GM12865 (cell line): ENCODE data around the gene SELENOW.
"Not testable (repeated sequence)": the region's sequence is repeated elsewhere in the genome, so short reads cannot be mapped to it uniquely, and the experiment has no call there.

ENCODE experiments used
- DNase-seq: peaks from one replicate; pipeline ENCODE4 v3.0.0; 2010; ENCODE audit warnings: low read depth
- H3K4me3 ChIP-seq: 2 replicates; pipeline ENCODE4 v1.5.1; 2011; ENCODE audit warnings: mild to moderate bottlenecking, low read depth, low read length, control low read depth
- TF ChIP-seq, protein P1 (sequence below): IDR thresholded peaks from 2 replicates; pipeline ENCODE4 v1.5.1; 2011; ENCODE audit warnings: low read length, control low read depth, low read depth, inconsistent platforms; ENCODE audit not compliant: insufficient read depth; ENCODE audit errors: missing control alignments

The SELENOW gene

DNA sequence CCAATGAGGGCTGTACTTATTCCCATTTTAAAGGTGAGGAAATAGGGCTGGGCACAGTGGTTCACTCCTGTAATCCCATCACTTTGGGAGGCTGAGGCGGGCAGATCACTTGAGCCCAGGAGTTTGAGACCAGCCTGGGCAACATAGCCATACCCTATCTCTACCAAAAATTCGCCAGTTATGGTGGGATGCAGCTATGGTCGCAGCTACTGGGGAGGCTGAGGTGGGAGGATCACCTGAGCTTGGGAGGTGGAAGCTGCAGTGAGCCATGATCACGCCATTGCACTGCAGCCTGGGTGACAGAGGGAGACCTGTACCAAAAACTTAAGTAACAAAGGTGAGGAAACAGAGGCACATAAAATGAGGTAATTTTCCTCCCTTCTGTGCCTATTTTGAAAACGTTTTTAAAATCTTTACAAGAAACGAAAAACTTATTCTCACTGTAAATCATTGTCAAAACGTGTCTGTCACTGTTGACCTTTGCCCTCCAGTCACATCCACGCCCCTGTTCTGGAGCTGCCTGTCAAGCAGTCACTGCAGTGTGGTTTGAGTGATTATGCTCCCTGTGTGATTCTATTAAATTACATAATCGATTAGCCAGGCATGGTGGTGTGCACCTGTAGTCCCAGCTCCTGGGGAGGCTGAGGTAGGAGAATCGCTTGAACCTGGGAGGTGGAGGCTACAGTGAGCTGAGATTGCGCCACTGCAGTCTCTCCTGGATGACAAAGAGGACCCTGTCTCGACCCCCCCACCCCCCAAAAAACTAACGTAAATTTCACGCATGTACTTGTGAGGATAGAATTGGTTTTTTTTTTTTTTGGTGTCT is 20.7 kb upstream of the SELENOW start:
- DNase-seq = no peak
- no peak overlapping the region for H3K4me3 ChIP-seq

DNA sequence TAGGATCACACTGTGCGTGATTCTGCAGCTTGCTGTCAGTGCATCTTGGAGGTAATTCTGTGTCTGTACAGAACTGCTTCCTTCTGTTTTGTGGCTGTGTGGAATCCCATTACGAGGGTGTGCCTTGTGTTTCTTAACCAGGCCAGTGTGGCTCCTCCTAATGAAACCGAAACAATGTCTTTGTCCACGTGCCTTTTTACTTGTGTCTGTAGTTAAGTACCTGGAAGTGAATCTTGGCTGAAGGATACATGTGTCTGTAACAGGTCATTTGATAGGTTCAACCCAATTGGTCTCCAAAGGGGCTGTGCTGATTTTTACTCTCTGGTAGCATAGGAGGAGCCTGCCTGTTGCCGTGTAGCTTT is 20.1 kb upstream of the SELENOW start:
- no peak for DNase-seq
- TF ChIP-seq, protein P1, sequence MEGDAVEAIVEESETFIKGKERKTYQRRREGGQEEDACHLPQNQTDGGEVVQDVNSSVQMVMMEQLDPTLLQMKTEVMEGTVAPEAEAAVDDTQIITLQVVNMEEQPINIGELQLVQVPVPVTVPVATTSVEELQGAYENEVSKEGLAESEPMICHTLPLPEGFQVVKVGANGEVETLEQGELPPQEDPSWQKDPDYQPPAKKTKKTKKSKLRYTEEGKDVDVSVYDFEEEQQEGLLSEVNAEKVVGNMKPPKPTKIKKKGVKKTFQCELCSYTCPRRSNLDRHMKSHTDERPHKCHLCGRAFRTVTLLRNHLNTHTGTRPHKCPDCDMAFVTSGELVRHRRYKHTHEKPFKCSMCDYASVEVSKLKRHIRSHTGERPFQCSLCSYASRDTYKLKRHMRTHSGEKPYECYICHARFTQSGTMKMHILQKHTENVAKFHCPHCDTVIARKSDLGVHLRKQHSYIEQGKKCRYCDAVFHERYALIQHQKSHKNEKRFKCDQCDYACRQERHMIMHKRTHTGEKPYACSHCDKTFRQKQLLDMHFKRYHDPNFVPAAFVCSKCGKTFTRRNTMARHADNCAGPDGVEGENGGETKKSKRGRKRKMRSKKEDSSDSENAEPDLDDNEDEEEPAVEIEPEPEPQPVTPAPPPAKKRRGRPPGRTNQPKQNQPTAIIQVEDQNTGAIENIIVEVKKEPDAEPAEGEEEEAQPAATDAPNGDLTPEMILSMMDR = no peak
- no peak overlapping the region for H3K4me3 ChIP-seq

More for the DNA sequence above, 20.7 kb upstream of the SELENOW start:
- TF ChIP-seq, protein P1 = no peak

DNA sequence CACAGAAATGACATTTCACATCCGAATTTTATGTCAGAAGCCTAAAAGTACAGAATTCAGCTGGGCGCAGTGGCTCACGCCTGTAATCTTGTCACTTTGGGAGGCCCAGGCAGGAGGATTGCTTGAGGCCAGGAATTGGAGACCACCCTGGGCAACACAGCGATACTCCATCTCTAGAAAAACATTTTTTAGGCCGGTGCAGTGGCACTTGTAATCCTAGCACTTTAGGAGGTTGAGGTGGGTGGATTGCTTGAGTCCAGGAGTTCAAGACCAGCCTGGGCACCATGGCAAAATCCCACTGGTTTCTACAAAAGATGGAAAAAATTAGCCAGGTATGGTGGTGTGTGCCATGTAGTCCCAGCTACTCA is 17.9 kb upstream of the SELENOW start:
- H3K4me3 ChIP-seq = no peak overlapping the region
- TF ChIP-seq, protein P1 = no peak
- DNase-seq = no peak

DNA sequence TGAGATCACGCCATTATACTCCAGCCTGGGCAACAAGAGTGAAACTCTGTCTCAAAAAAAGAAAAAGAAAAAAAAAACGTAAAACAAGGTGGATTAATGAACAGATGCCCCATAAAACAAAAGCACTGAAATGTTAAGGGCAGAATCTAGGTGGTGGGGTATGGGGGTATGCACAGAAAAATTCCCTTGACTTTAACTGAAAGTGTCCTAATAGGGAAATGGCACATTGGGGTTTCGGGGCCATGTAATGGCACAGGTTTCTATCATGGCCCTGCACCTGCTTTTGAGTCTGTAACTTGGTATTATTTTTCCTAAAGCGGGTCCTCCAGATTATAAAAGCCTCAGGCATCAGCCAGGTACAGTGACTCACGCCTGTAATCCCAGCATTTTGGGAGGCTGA is 16.9 kb upstream of the SELENOW start:
- TF ChIP-seq, protein P1 = no peak
- no peak for DNase-seq

DNA sequence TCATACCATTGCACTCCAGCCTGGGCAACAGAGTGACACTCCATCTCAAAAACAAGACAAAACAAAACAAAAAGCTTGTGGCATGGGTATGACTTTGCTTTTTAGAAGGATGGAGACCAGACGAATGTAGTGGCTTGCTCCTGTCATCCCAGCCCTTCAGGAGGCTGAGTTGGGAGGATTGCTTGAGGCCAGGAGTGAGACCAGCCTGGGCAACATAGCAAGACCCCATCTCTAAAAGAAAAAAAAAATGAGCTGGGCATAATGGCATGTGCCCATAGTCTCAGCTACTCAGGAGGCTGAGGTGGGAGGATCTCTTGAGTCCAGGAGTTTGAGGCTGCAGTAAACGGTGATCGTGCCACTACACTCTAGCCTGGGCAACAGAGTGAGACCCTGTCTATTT is 16.4 kb upstream of the SELENOW start:
- TF ChIP-seq, protein P1 = no peak
- H3K4me3 ChIP-seq = no peak overlapping the region
- DNase-seq = no peak

More for the DNA sequence above, 16.9 kb upstream of the SELENOW start:
- no peak overlapping the region for H3K4me3 ChIP-seq

DNA sequence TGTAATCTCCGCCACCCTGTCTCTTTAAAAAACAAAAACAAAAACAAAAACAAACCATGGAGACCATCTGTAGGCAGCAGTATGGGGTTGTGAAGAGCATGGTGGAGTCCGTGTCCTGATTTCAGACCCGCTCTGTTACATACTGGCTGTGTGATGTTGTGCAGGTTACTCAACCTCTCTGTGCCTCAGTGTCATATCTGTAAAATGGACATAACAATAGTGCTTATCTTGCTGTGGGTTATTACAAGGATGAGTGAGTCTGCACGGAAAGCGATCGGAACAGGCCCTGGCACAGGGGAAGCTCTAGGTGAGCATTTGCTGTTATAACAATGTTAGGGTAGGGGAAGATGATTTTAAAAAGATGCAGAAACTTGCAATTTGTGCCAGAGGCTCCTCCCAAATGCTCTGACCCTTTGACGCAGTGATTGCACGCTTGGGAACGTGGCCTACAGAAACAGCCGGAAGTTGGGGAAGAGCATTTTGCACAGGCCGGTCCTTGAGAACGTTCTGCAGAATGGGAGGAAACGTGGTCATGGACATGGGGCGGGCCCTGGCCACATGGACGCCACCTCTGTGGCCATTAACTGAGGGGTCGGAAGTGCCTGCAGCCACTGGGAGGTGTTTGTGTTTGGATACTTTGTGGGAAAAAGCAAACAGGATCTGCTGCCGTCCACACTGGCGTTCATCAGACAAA is 15.7 kb upstream of the SELENOW start:
- no peak for DNase-seq
- TF ChIP-seq, protein P1 = no peak
- H3K4me3 ChIP-seq = no peak overlapping the region

DNA sequence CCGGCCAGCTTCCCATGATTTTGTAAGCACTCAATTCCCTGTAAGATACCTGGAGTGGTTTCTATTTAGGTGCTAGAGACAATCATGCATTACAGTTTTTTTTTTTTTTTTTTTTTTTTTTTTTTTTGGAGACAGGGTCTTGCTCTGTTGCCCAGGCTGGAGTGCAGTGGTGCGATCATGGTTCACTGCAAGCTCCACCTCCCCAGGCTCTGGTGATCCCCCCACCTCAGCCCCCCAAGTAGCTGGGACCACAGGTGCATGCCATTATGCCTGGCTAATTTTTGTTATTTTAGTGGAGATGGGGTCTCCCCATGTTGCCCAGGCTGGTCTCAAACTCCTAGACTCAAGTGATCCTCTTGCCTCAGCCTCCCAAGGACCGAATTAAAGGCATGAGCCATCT is 13.8 kb upstream of the SELENOW start:
- not testable (repeated sequence) for H3K4me3 ChIP-seq

More for the DNA sequence above, 13.8 kb upstream of the SELENOW start:
- not testable (repeated sequence) for DNase-seq
